Stimulated activated CD8-positive, alpha-beta memory T cell treated with anti-CD3 and anti-CD28 coated beads, Interleukin-7, amount 100 ng/mL, for 48 hours (primary cell): ENCODE measurements around the gene E2F4.

Experiments used
- DNase-seq, 2 donors: peaks; one replicate each; pipeline ENCODE4 v3.0.0-alpha.2; 2020; ENCODE audit warnings: low read depth in 1 of 2; ENCODE audit errors: extremely low read depth in 1 of 2

The E2F4 gene

DNA sequence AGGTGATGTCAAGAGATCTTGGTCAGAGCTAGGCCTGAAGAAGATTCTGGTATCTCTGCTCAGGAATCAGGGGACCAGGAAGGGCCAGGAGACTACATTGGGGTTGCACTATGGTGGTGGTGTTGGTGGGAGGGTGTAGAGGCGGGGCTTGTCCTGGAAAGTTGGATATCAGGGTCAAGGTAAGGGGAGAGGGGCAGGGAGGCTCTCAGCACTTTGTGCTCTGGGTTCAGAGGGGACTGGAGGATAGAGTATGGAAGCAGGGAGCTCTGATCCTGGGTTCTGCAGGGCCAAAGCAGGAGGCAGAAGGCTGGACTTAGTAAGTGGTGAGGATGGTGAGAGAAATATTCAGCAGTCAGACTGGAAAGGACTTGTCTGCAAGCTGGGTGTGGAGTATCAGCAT, 18.6 kb upstream of the E2F4 start:
- DNase-seq, result no peak

- peak in 1 of 2 donors; percentile 51 for DNase-seq
Measured at GRCh38 chr16:67173808-67174705, 17.9 kb upstream of the E2F4 start.

- no peak for DNase-seq
Measured at GRCh38 chr16:67174706-67175231, 17.2 kb upstream of the E2F4 start.

DNA sequence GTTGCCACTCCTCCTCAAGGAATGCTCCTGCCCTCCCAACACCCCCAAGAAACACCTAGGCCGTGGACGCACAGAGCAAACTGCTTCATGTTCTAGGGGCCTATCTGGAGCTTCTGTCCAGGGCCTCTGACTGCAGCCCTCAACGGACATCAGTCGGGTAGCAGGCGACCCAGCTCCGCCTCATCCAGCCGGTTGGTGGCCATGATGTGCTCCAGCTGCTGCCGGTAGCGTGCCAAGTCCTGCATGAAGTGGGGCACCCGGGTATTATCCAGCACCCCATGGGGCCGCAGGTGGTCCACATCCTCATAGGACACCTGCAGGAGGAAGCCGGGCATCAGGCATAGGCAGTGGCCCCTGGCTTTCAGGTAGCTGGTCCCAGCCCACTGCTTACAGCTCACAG, 15.3 kb upstream of the E2F4 start:
- no peak for DNase-seq

DNA sequence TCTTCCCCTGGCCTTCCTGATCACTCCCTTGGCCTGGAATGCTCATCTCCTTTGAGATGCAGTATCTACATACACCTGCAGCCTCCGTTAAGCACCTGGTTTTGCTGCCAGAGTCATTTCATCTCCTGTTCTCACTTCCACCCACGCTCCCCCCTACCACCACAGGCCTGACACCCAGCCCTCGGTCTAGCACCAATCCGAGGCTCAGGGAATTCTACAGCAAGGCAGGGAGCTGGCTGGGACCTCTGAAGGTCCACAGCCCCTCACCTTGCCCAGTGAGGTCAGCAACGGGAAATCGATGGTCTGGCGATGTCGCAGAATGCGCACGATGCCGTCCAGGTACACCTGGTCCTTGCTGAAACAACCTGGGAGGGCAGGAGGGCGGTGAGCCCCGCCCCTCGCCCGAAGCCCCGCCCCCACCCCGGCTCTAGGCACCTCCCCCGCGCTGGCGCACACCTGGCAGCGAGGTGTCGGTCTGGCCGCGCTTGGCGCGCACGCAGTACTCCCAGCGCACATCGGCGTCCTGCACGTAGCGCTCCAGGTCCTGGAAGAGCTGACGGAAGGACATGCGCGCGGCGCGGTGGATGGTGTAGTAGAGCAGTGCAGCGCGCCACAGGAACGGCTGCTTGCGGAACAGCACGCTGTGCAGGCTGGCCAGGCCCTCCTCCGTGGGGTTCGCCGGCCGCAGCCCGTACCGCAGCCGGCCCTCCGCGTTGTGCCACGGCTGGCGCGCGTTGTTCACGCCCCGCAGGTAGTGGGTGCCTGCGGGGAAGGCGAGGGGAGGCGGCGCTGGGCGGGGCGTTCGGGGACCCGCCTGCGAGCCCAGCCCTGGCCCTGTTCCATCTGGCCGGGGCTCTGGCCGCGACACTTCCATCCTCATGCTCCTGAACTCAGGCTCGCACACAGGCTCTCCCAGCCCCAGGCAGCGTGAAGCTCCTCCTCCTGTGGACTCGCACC, 13.9 kb upstream of the E2F4 start:
- DNase-seq, result no peak

DNA sequence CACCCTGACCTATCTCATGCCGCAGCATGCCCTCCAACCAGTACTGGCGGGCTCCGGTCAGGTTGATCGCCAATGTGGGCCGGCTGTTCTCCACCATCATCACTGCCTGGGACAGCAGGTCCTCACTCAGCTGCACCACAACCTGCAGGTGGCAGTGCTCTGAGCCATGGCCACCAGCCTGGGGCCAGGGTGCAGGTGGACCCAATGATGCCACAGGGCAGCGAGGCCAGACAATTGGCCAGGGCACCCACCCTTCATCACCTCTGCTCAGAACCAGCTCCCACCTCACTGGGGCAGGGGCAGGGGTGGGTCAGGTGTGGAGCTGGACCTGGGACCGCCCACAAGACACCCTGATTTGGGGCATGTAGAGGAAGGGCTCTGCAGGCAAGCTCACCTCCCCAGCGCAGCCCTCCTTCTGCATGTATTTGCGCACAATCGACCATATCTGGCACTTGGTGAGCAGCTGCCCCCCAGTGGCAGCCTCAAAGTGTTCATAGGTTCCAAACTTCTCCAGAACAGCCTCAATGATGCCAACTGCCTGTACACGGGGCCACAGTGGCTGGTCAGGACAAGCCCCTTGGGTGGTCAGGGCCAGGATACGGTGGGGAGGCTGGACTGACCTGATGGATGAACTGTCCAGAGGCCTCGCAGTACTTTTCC, 12.4 kb upstream of the E2F4 start:
- no peak for DNase-seq

DNA sequence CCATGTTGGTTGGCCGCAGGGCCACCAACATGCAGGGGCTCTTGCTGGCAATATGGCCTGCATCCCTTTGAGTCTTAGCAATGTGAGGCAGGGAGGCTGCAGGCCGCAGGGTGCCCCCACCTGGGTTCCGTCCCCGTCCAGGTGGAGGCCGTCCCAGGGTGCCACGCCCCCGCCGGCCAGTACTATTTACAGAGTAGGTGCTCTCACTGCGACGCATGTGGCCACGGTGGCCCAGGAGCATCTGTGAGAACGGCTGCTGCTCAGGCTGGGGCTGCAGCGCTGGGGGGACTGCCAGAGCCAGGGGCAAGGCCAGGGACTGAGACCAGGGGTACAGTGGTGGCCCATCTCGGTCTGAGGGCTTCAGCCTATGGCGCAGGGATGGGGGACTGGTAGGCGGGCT, 11.8 kb upstream of the E2F4 start:
- no peak for DNase-seq

DNA sequence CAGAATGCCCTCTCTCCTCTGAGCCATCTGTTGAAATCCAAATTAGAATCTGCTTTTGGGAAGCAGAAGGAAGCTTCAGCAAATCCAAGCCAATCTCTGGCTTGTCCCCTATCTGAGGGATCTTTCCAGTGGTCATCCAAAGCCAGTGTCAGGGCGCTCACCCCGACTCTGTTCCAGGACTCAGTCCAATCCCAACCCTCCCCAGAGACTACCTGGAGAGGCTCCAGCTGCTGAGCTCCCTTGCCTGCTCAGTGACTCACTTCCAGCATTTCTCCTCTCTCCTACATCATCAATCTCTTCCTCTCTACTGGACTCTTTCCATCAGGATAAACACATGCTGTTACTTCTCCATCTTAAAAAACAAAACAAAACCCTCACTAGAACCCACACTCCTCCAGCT, 10.6 kb upstream of the E2F4 start:
- no peak for DNase-seq

DNA sequence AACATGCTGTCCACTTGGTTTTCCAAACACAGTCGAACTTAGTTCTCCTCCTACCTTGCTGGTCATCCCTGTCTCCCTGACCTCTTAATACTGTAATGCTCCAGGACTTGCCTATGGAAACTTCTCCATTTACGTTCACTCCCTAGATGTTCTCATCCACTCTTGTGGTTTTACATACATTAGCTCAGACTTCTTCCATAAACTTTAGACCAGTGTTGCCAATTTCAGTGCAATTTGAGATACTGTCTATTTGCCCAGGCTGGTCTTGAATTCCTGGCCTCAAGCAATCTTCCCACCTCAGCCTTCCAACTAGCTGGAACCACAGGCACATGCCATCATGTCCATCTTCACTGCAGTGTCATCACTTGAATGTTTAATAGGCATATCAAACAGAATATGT, 9.7 kb upstream of the E2F4 start:
- DNase-seq, result no peak

DNA sequence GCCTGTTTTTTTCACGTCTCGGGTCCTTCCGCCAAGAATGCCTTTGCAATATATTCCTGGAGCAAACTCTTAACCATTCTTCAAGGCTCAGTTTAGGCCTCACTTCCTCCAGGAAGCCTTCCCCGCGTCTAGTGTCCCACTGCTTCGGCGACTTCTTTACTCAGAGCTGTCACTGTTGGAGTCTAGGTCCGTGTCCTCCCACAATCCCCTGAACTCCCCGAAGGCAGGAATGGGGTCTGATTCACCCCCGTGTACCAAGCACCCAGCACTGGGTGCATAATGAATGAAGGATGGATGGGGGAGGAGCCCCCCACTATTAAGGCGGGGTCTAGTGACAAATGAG, 8.7 kb upstream of the E2F4 start:
- no peak for DNase-seq

DNA sequence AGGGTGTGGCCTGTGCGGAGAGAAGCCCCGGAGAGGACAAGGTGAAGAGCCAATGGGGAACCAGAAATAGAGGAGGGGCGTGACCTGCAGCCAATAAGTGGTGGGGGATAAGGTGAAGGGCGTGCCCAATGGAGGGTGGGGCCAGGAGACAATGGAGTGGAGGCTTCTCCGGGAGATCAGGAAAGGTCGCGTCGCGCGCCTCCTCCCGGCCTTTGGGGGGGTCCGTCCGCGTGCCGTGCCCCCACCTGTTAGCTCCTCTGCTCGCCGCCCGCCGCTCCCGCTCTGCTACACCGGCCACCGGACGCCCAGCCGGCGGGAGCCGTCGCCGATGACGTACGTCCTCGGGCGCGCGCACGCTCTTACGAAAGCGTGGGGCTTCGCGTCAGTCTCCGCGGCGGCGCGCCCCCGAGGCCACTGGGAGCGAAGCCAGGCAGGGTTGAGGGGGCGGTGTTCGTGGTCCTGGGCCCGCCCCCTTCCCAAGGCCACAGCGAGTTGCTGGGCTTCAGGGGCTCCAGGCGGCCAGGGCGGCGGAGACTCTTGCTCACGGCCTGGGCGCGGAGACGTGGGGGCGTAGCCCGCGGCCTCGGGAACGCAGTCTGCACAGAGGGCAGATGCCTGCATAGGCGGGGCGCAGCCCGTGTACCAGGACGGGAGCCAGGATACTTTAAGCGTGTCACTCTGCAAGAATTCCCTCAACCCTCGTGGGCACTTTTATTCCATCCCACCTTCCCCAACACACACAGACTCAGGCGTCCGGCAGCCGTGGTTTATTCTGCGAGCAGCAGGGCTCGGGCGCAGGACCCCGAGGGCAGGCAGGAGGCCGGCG, 8.1 kb upstream of the E2F4 start, which contains the start of gene MATCAP1:
Gene MATCAP1, minus strand, starts transcription at position 337 of the 826 bp plus-strand sequence. CDS start 3,353 bp downstream, outside the sequence.
- DNase-seq, result peak; percentile 81 to 95

DNA sequence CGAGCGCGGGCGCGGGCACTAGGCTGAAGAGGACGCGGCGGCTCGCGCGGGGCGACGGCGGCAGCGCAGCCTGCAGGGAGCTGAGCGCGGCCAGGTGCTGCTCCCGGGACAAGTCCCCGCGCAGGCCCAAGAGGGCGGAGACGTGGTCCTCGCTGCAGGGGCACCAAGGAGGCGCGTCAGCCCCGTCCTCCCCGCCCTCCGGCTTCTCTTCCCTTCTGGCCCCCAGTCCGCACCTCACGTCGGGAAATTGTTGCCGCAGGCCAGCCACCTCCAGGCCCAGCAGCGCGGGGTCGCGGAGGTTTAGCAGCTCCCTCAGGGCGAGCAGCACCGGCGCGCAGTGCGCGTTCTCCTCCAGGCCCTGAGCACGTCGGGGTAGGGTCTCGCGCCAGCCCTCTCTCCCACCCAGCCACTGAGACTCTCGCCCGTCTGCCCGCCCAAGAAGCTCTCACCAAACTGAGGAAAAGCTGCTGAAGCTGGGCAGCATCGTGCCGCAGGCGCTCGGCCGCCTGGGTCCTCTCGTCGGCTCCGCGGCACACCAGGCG, 7.4 kb upstream of the E2F4 start:
- no peak for DNase-seq

DNA sequence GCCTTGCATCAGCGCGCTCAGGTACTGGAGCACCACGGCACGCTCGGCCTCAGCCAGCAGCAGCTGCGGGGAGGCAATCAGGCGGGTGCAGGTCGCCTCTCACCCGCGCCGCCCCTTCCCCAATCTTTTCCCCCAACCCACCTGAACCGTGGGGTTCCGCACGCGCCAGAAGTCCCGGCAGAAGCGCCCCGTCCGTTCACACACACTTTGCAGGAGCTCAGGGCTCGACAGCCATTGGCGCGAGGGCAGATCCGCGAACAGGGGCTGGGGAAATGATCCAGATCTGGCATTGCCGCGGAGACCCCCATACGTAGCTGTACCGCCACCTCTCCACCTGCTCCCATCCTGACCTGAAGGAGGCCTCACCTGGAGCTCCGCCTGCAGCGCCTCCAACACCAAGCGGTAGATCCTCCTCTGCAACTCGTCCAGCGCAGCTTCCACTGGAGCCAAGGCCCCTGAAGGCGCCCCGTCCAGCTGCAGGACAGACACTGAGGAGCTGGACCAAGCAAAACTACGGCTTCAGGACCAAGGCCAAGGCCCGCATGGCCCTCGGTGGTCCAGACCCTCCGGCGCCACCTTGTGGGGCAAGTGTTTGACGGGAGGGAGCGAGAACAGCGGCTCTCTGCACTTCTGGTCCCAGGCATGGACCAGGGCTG, 6.8 kb upstream of the E2F4 start:
- DNase-seq, result peak; percentile 62 to 77

GRCh38 chr16:67185651-67186134, 6.3 kb upstream of the E2F4 start:
- DNase-seq, result no peak

GRCh38 chr16:67186550-67186950, 5.4 kb upstream of the E2F4 start:
- DNase-seq, result no peak

DNA sequence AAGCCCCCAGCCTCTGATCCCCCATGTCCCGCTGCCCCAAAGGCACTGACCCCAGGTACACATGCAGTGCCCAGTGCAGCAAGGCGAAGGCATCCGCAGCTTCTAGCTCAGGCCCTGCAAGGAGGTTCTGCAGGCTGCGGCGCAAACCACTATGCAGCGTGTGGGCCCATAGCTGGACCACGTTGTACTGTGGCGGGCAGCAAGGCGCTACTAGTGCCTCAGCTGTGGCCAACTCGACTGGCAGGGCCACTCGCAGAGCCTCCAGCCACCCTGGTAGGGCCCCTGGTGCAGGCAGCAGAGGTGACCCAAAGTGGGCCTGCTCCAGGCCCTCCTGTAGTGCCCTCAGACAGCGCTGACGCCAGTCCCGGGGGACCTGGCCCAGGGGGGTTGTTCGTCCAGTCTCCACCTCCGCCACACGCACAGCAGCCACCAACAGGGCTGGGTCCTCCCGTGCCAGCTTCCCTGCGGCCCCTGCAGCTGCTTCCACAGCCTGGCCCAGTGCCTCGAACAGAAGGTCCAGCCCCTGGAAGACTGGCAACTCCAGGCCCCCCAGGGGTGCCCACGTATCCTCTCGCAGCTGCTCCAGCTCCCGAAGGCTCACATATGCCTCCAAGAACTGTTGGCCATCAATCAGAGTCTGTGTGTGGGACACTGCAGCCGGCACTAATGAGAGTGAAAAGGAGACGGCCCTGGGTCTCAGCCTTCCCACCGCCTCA, 4.6 kb upstream of the E2F4 start:
- no peak for DNase-seq

DNA sequence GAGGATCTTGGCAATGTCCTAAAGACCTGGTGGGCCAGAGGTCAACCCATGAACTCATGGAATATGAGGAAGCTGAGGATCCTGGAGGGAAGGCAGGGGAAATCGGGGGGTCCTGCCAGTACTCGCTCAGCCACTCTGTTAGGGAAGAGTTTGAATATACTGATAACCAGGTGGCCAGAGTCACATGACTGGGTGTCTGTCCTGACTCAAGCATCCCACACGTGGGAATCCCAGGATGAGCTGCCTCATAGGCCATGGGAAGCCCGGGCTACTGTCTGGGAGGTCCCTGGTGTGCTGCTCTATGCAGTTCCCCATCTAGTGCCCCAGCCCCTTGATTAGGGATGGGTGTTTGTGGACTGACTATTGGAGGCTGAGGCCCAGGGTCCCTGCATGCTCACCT, 3.6 kb upstream of the E2F4 start:
- no peak for DNase-seq

DNA sequence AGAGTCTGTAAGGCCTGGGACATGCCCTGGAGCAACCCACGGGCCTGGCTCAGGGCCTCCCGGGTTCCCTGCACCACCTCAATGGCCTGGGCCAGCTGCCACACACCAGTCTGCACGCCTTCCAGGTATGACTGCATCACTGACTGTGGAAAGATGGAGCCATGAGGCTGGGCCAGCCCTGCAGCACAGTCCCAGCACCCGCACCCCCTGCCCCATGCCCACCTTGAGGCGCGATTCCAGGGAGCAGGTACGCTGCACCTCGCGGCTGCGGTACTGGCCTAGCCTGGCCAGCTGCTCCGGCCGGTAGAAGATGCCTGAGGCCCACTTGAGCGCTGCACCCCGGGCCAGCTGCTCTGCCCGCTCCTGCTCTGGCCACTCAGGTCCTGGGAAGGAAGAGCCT, 3.2 kb upstream of the E2F4 start:
- DNase-seq, result no peak

DNA sequence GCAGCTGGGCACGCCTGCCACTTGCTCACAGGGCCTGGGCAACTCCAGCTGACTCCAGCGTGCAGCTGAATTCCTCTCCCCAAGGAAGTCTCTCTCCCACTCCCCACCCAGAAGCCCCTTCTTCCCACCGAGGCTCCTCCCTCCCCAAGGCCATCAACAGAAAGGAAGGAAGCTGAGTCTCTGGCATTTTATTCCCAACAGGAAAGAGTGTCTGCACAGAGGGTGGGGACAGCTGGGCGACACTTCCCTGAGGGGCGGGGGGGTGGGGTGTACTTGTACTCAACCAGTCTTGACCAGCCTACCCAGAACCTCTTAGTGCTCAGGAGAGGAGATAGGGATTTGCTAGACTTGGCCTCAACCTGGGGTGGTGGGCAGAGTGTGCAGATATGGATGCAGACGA, 1.9 kb upstream of the E2F4 start, which contains the start of gene EXOC3L1:
Gene EXOC3L1, minus strand, starts transcription at position 96 of the 400 bp plus-strand sequence. CDS start 460 bp downstream, outside the sequence.
- DNase-seq, result no peak
